OCI-LY3 (cell line): ENCODE measurements around the gene TP63.

ENCODE experiments used
- H2AFZ ChIP-seq: fragments of 200-600, 300-600 bp; shearing (Covaris generic); 2 replicates; pipeline ENCODE4 v1.6.0; 2014; ENCODE audit warnings: antibody characterized with exemption, low read depth, low read length
- H3K27ac ChIP-seq: fragments of 200-600, 300-600 bp; sonication (generic); 2 replicates; pipeline ENCODE4 v1.5.1; 2014; ENCODE audit warnings: mild to moderate bottlenecking, low read length, moderate library complexity, mixed read lengths
- H3K27me3 ChIP-seq: fragments of 200-600, 300-600 bp; sonication (generic); 2 replicates; pipeline ENCODE4 v1.6.1; 2014; ENCODE audit warnings: low read depth, low read length, mixed read lengths
- H3K36me3 ChIP-seq: fragments of 200-600, 300-600 bp; sonication (generic); replicated peaks from 2 replicates; pipeline ENCODE3; 2014; ENCODE audit warnings: low read depth, low read length, mixed read lengths
- H3K4me1 ChIP-seq: fragments of 300-600, 200-600 bp; sonication (generic); 2 replicates; pipeline ENCODE4 v1.6.1; 2014; ENCODE audit warnings: low read length, mixed read lengths
- H3K4me2 ChIP-seq: fragments of 200-600, 300-600 bp; sonication (generic); 2 replicates; pipeline ENCODE4 v1.6.1; 2014; ENCODE audit warnings: low read length, mixed read lengths
- H3K4me3 ChIP-seq: fragments of 300-600, 200-600 bp; sonication (generic); 2 replicates; pipeline ENCODE4 v1.5.1; 2014; ENCODE audit warnings: antibody characterized with exemption, mild to moderate bottlenecking, low read length, moderate library complexity
- H3K79me2 ChIP-seq: fragments of 300-600, 200-600 bp; shearing (Covaris generic); 2 replicates; pipeline ENCODE4 v1.6.1; 2014; ENCODE audit warnings: mild to moderate bottlenecking, low read length, mixed read lengths
- H3K9ac ChIP-seq: fragments of 300-600, 200-600 bp; shearing (Covaris generic); 2 replicates; pipeline ENCODE4 v1.6.0; 2014; ENCODE audit warnings: mild to moderate bottlenecking, low read length, moderate library complexity
- H3K9me3 ChIP-seq: fragments of 200-600, 300-600 bp; shearing (Covaris generic); 2 replicates; pipeline ENCODE4 v1.6.1; 2014; ENCODE audit warnings: low read length, mixed read lengths; ENCODE audit not compliant: insufficient read depth
- H4K20me1 ChIP-seq: fragments of 200-600, 300-600 bp; sonication (generic); 2 replicates; pipeline ENCODE4 v1.6.1; 2016; ENCODE audit warnings: low read length, mixed read lengths; ENCODE audit not compliant: insufficient read depth
- EZH2phosphoT487 ChIP-seq: fragments of 200-600 bp; shearing (Covaris generic); IDR thresholded peaks from 2 replicates; pipeline ENCODE4 v1.6.1; 2018; ENCODE audit warnings: antibody characterized with exemption, mixed run types, low read depth
- TF ChIP-seq, protein P1 (sequence below): fragments of 200-600, 300-600 bp; sonication (generic); IDR thresholded peaks from 2 replicates; pipeline ENCODE4 v1.5.1; 2014; ENCODE audit warnings: antibody characterized with exemption, low read length, low read depth

The TP63 gene

GRCh38 chr3:189714991-189715961 is 84.1 kb downstream of the TP63 start:
- no peaks in the 10 kb centered on the region for H3K27me3 ChIP-seq
- H3K36me3 ChIP-seq, result peaks cover 4% of the 10 kb centered on the region
- H3K4me2 ChIP-seq, result no peak overlapping the region
- H3K9me3 ChIP-seq, result no peaks in the 10 kb centered on the region
- H4K20me1 ChIP-seq, result peaks cover 14% of the 10 kb centered on the region
- peaks cover 10% of the 10 kb centered on the region for H3K4me1 ChIP-seq
- peaks cover 31% of the 10 kb centered on the region for H3K79me2 ChIP-seq
- no peak overlapping the region for H2AFZ ChIP-seq
- no peak for TF ChIP-seq EZH2phosphoT487
- H3K4me3 ChIP-seq, result no peak overlapping the region
- H3K9ac ChIP-seq, result no peak overlapping the region
- no peak overlapping the region for H3K27ac ChIP-seq

DNA sequence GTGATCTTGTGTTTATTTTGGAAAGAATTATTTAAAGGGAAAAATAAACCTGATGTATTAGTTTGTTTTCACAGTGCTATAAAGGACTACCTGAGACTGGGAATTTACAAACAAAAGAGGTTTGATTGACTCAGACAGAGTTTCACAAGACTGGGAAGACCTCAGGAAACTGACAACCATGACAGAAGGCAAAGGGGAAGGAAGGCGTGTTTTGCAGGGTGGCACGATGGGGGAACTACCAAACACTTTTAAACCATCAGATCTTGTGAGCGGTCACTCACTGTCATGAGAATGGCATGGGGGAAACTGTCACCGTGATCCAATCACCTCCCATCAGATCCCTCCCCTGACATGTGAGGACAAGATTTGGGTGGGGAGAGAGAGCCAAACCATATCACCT is 87.0 kb downstream of the TP63 start:
- Histone ChIP-seq H3K4me3 (no peak overlapping the region), H3K79me2 (peaks cover 19% of the 10 kb centered on the region), H3K4me2 (no peak overlapping the region), H4K20me1 (peaks cover 26% of the 10 kb centered on the region), H3K9ac (no peak overlapping the region), H3K4me1 (peaks cover 13% of the 10 kb centered on the region), H3K27me3 (no peaks in the 10 kb centered on the region; the same call in 1 of the 2 replicates), H3K9me3 (no peaks in the 10 kb centered on the region), H2AFZ (no peak overlapping the region), H3K36me3 (peaks cover 3% of the 10 kb centered on the region), H3K27ac (no peak overlapping the region)
- TF ChIP-seq, protein P1, sequence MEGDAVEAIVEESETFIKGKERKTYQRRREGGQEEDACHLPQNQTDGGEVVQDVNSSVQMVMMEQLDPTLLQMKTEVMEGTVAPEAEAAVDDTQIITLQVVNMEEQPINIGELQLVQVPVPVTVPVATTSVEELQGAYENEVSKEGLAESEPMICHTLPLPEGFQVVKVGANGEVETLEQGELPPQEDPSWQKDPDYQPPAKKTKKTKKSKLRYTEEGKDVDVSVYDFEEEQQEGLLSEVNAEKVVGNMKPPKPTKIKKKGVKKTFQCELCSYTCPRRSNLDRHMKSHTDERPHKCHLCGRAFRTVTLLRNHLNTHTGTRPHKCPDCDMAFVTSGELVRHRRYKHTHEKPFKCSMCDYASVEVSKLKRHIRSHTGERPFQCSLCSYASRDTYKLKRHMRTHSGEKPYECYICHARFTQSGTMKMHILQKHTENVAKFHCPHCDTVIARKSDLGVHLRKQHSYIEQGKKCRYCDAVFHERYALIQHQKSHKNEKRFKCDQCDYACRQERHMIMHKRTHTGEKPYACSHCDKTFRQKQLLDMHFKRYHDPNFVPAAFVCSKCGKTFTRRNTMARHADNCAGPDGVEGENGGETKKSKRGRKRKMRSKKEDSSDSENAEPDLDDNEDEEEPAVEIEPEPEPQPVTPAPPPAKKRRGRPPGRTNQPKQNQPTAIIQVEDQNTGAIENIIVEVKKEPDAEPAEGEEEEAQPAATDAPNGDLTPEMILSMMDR, result no peak
- no peak for TF ChIP-seq EZH2phosphoT487

DNA sequence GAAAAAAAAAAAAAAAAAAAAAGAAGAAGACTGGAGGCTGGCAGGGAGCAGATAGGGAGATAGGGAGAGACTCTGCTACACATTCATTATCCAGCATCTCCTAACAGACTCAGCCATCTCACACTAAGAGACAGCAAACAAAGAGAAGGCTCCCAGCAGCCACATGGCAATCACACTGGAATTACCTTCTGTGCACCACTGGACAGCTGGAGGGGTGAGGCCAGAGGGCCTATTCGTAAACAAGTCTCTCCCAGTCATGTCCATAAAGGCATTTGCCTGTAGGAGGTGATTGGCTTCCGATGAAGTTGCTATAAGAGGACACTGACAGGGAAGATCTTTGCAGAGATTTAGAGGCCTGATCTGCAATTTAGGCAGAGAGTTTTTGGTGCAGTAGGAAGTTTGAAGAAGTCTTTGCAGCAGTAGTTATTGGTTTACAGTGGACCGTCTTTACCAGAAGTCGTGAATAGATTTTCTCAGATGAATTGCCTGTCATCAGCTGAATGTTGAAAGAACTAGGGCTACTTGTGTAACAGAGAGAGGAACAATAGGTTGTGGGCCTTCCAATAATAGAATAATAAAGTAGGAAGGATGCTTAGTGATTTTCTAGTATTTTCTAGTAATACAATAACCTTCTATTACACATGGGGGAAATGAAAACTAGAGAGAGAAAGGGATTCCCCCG is 89.7 kb downstream of the TP63 start:
- H3K9ac ChIP-seq, result no peak overlapping the region
- H3K4me1 ChIP-seq, result peaks cover 13% of the 10 kb centered on the region
- peak overlapping the region; percentile 27 for H3K4me2 ChIP-seq
- no peak overlapping the region for H3K27ac ChIP-seq
- no peaks in the 10 kb centered on the region; the same call in 1 of the 2 replicates for H3K27me3 ChIP-seq
- TF ChIP-seq, protein P1, result no peak
- no peak for TF ChIP-seq EZH2phosphoT487
- H3K36me3 ChIP-seq, result peaks cover 3% of the 10 kb centered on the region
- H3K4me3 ChIP-seq, result no peak overlapping the region
- H3K79me2 ChIP-seq, result peaks cover 15% of the 10 kb centered on the region
- no peak overlapping the region for H2AFZ ChIP-seq
- no peaks in the 10 kb centered on the region for H3K9me3 ChIP-seq
- H4K20me1 ChIP-seq, result peaks cover 23% of the 10 kb centered on the region

GRCh38 chr3:189721873-189722665 is 90.9 kb downstream of the TP63 start:
- TF ChIP-seq, protein P1, result no peak
- H3K4me3 ChIP-seq, result no peak overlapping the region
- H3K27me3 ChIP-seq, result no peaks in the 10 kb centered on the region; the same call in 1 of the 2 replicates
- H3K9me3 ChIP-seq, result no peaks in the 10 kb centered on the region
- H3K4me2 ChIP-seq, result peak overlapping the region; percentile 27; the same call in 1 of the 2 replicates
- peaks cover 23% of the 10 kb centered on the region for H4K20me1 ChIP-seq
- no peak overlapping the region for H3K27ac ChIP-seq
- H2AFZ ChIP-seq, result no peak overlapping the region
- peaks cover 12% of the 10 kb centered on the region for H3K79me2 ChIP-seq
- H3K9ac ChIP-seq, result no peak overlapping the region
- peaks cover 3% of the 10 kb centered on the region for H3K36me3 ChIP-seq
- peaks cover 23% of the 10 kb centered on the region for H3K4me1 ChIP-seq
